Mucosa of descending colon (tissue), 3 donors: Measurements from ENCODE around the gene COL19A1. TPM values are rescaled to one million over a fixed set of nuclear protein-coding genes. Genes with fewer than 3 reads are reported as not detected.

Experiments
- ATAC-seq: fragments of 200-7000 bp; cut with Tn5 transposase; one replicate; pipeline ENCODE4 v1.9.1; 2020; ENCODE audit warnings: mild to moderate bottlenecking, moderate library complexity
- DNase-seq, 3 donors: peaks; one replicate each; pipeline ENCODE4 v3.0.0-alpha.2; 2020
- H3K36me3 ChIP-seq: fragments of 200-600 bp; one replicate; pipeline ENCODE4 v1.8.0; 2021; ENCODE audit warnings: low read depth, mild to moderate bottlenecking
- H3K4me1 ChIP-seq: fragments of 200-600 bp; one replicate; pipeline ENCODE4 v1.8.0; 2021; ENCODE audit warnings: low read depth, mild to moderate bottlenecking
- H3K4me3 ChIP-seq: fragments of 200-600 bp; one replicate; pipeline ENCODE4 v1.8.0; 2021; ENCODE audit warnings: mild to moderate bottlenecking
- H3K9me3 ChIP-seq: fragments of 200-600 bp; one replicate; pipeline ENCODE4 v1.8.0; 2021; ENCODE audit warnings: mild to moderate bottlenecking
- CTCF ChIP-seq: fragments of 200-600 bp; IDR thresholded peaks from one replicate; pipeline ENCODE4 v1.8.0; 2022; ENCODE audit warnings: antibody characterized with exemption, mild to moderate bottlenecking
- intact Hi-C, 2 donors: fragments of 100-400 bp; cut with DNase I in 1 of 2; cut with micrococcal nuclease in 1 of 2; formaldehyde crosslinking; loops; one replicate each; pipeline versions ENCODE4 v1.11.0 to v1.11.1; 2022; cut with DNase I, micrococcal nuclease
- total RNA-seq, 3 donors: library from RNA; stranded (reverse); fragmentation: NEBNext Ultra II Directional in 2 of 3; extraction: Animal tissue kit (Norgen Biotek cat#: 25700) in 2 of 3; gene quantifications; one replicate each; pipeline versions ENCODE4 v1.2.1 to v1.2.4, GENCODE V29; 2021 to 2023
- donor health status: DM: no; HTN: no; CAD: no; lungs with moderate emphysema.
- donor health status: DM: no; HTN: no; CAD: no.
- donor health status: DM: no; HTN: yes; CAD: no.

COL19A1 gene
- total RNA-seq, 3 donors from 2014 or later = 0.19 to 0.49 (median 0.24) TPM

DNA sequence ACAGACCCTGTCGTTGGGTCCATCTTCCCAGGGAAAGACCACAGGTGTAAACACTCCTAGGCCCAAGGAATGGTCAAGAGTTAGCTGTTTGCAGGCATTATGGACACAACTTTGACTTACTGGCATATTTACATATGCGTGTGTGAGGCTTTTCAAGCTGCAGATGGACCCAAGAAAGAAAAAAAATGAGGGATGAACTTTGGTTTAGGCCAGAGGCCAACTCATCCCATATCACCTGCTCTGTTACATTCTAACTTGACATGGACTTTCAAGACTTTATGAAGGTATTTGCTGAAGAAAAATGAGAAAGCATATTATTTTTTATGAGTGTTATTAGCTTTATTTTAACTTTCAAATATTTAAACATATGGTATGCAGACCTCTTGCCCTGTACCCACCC is 6.9 kb downstream of the COL19A1 start:
- Histone ChIP-seq H3K36me3 (no peaks in the 10 kb centered on the region), H3K4me3 (no peak overlapping the region), H3K4me1 (no peaks in the 10 kb centered on the region), H3K9me3 (no peaks in the 10 kb centered on the region)
- ATAC-seq (no peak), DNase-seq (no peak)
- no peak for TF ChIP-seq CTCF
- intact Hi-C loops = no loop called here

DNA sequence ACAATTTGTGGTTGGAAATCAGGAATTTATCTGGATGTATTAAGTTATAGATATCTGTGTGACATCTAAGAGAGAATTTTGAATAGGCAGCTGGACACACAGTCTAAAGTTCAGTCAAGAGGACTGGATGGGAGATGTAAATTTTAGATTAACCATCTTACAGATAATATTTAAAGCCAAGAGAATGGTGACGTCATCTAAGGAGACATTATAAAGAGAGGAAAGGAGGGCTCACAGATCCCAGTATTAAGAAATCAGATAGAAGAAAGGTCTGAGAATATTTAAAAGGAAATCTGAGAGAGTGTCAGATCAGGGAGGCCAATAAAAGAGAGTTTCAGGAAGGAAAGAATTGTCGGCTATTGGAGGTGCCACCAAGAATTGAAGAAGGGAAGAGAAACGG is 9.4 kb downstream of the COL19A1 start:
- H3K4me3 ChIP-seq = no peak overlapping the region
- TF ChIP-seq CTCF = no peak
- H3K9me3 ChIP-seq = no peaks in the 10 kb centered on the region
- no peaks in the 10 kb centered on the region for H3K4me1 ChIP-seq
- DNase-seq (no peak), ATAC-seq (no peak)
- intact Hi-C loops = no loop called here
- H3K36me3 ChIP-seq = no peaks in the 10 kb centered on the region

DNA sequence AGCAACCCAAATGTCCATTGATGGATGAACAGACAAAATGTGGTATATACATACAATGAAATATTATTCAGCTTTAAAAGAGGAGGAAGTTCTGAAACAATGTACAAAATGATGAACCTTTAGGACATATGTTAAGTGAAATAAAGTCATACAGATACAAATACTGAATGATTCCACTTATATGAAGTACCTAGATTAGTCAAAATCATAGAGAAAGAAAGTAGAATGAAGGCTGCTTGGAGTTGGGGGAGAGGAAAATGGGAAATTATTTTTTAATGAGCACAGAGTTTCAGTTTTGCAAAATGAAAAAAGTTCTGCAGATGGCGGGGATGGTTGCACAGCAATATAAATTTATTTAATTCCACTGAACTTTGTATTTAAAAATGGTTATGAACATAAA is 12.4 kb downstream of the COL19A1 start:
- H3K9me3 ChIP-seq = no peaks in the 10 kb centered on the region
- no peak for TF ChIP-seq CTCF
- ATAC-seq = no peak

GRCh38 chr6:69880601-69881000 is 14.2 kb downstream of the COL19A1 start:
- intact Hi-C loops = no loop called here
- no peak for ATAC-seq
- no peak overlapping the region for H3K4me3 ChIP-seq
- H3K4me1 ChIP-seq = no peaks in the 10 kb centered on the region
- no peak for TF ChIP-seq CTCF
- no peaks in the 10 kb centered on the region for H3K9me3 ChIP-seq
- H3K36me3 ChIP-seq = no peaks in the 10 kb centered on the region
- DNase-seq = no peak

More for the DNA sequence above, 12.4 kb downstream of the COL19A1 start:
- H3K36me3 ChIP-seq = no peaks in the 10 kb centered on the region
- no peaks in the 10 kb centered on the region for H3K4me1 ChIP-seq
- intact Hi-C loops = no loop called here
- H3K4me3 ChIP-seq = no peak overlapping the region
- DNase-seq = no peak

GRCh38 chr6:69881322-69882151 is 15.2 kb downstream of the COL19A1 start:
- intact Hi-C loops = no loop called here
- ATAC-seq (peak; percentile 61), DNase-seq (no peak)
- Histone ChIP-seq H3K4me3 (no peak overlapping the region), H3K36me3 (no peaks in the 10 kb centered on the region), H3K9me3 (no peaks in the 10 kb centered on the region), H3K4me1 (no peaks in the 10 kb centered on the region)
- no peak for TF ChIP-seq CTCF
